Testis (tissue), 3 donors: ENCODE measurements around the gene STRN. TPM values are rescaled to one million over a fixed set of nuclear protein-coding genes. Genes with fewer than 3 reads are reported as not detected.

Experiments used
- DNase-seq: peaks from one replicate; pipeline ENCODE4 v3.0.0-alpha.2; 2019
- H3K27ac ChIP-seq, 2 donors: fragments of 200-600 bp; sonication (generic); one replicate each; pipeline ENCODE4 v1.5.1; 2019
- H3K27me3 ChIP-seq: fragments of 200-600 bp; sonication (generic); one replicate; pipeline ENCODE4 v1.5.1; 2019
- H3K36me3 ChIP-seq: fragments of 200-600 bp; sonication (generic); one replicate; pipeline ENCODE4 v1.5.1; 2017; ENCODE audit warnings: low read depth; ENCODE audit errors: missing control alignments
- H3K4me1 ChIP-seq: fragments of 200-600 bp; sonication (generic); one replicate; pipeline ENCODE4 v1.5.1; 2019
- H3K4me3 ChIP-seq, 2 donors: fragments of 200-600 bp; sonication (generic); one replicate each; pipeline ENCODE4 v1.5.1; 2017 to 2019
- H3K9me3 ChIP-seq: fragments of 200-600 bp; sonication (generic); one replicate; pipeline ENCODE4 v1.5.1; 2017
- POLR2A ChIP-seq: fragments of 450-650 bp; IDR thresholded peaks from one replicate; pipeline ENCODE4 v1.6.1; 2017; ENCODE audit warnings: antibody characterized with exemption, mild to moderate bottlenecking, moderate library complexity
- WGBS, 2 donors: methylation state at CpG; one replicate each; pipeline ENCODE4 v1.1.5; 2018; 5-methylcytosine and 5-hydroxymethylcytosine counted together
- intact Hi-C: fragments of 100-400 bp; cut with DNase I; formaldehyde crosslinking; loops from one replicate; pipeline ENCODE4 v1.15.1; 2023; ENCODE audit warnings: low total_unique reads
- polyA plus RNA-seq: library from polyadenylated mRNA; stranded (reverse); fragments of 350-450 nt; fragmentation: Illumina TruSeq; extraction: RNeasy Lipid Tissue Mini Kit (QIAGEN cat#74804); gene quantifications from one replicate; pipeline ENCODE4 v1.2.3, GENCODE V29; 2014; ENCODE audit warnings: low read depth, low replicate concordance; ENCODE audit not compliant: insufficient read depth
- total RNA-seq, 2 donors: library from RNA; depleted of rRNA; stranded (reverse); fragments of >200 nt; gene quantifications; one replicate each; pipeline ENCODE4 v1.2.3, GENCODE V29; 2016
- TF ChIP-seq, protein P1 (sequence below), 3 experiments: fragments of 450-650 bp in 2 of 3; fragments of 200-600 bp in 1 of 3; sonication (generic) in 1 of 3; IDR thresholded peaks; one replicate each; pipeline ENCODE4 v1.5.1; 2016 to 2019; ENCODE audit warnings: antibody characterized with exemption in 3 of 3, mild to moderate bottlenecking in 2 of 3, moderate library complexity in 1 of 3

STRN gene
- total and polyA plus RNA-seq, 3 donors from 2014 or later = 13.9 to 37.1 (median 34.8) TPM

GRCh38 chr2:36871068-36871707, 95.1 kb downstream of the STRN start:
- no peaks in the 10 kb centered on the region for H3K9me3 ChIP-seq
- TF ChIP-seq, protein P1, sequence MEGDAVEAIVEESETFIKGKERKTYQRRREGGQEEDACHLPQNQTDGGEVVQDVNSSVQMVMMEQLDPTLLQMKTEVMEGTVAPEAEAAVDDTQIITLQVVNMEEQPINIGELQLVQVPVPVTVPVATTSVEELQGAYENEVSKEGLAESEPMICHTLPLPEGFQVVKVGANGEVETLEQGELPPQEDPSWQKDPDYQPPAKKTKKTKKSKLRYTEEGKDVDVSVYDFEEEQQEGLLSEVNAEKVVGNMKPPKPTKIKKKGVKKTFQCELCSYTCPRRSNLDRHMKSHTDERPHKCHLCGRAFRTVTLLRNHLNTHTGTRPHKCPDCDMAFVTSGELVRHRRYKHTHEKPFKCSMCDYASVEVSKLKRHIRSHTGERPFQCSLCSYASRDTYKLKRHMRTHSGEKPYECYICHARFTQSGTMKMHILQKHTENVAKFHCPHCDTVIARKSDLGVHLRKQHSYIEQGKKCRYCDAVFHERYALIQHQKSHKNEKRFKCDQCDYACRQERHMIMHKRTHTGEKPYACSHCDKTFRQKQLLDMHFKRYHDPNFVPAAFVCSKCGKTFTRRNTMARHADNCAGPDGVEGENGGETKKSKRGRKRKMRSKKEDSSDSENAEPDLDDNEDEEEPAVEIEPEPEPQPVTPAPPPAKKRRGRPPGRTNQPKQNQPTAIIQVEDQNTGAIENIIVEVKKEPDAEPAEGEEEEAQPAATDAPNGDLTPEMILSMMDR (IDR thresholded peaks at IDR 0.05) = no peak
- TF ChIP-seq POLR2A = no peak
- no peak overlapping the region for H3K27ac ChIP-seq
- intact Hi-C loops = no loop called here
- no peak for DNase-seq
- H3K27me3 ChIP-seq = no peaks in the 10 kb centered on the region
- no peaks in the 10 kb centered on the region for H3K4me1 ChIP-seq
- H3K36me3 ChIP-seq = no peaks in the 10 kb centered on the region
- 74 to 94% methylated on average over 1 of the region's 1 CpG for WGBS, 2 donors
- H3K4me3 ChIP-seq = no peak overlapping the region

- Histone ChIP-seq H3K4me1 (no peaks in the 10 kb centered on the region), H3K36me3 (no peaks in the 10 kb centered on the region)
- DNase-seq = no peak
Measured at GRCh38 chr2:36869606-36870005, 96.7 kb downstream of the STRN start.

GRCh38 chr2:36861896-36862295, 104.4 kb downstream of the STRN start:
- intact Hi-C loops = no loop called here
- WGBS, 2 donors = 93 to 95% methylated on average over 2 of the region's 2 CpGs
- DNase-seq = no peak
- Histone ChIP-seq H3K27ac (no peak overlapping the region), H3K4me1 (no peaks in the 10 kb centered on the region), H3K4me3 (no peak overlapping the region), H3K36me3 (no peaks in the 10 kb centered on the region), H3K27me3 (no peaks in the 10 kb centered on the region), H3K9me3 (no peaks in the 10 kb centered on the region)
- no peak for TF ChIP-seq POLR2A
- TF ChIP-seq, protein P1 (IDR thresholded peaks at IDR 0.05) = no peak

More at GRCh38 chr2:36869606-36870005, 96.7 kb downstream of the STRN start:
- Histone ChIP-seq H3K27me3 (no peaks in the 10 kb centered on the region), H3K4me3 (no peak overlapping the region), H3K9me3 (no peaks in the 10 kb centered on the region), H3K27ac (no peak overlapping the region)
- intact Hi-C loops = no loop called here
- WGBS, 2 donors = 62 to 63% methylated on average over 3 of the region's 3 CpGs
- no peak for TF ChIP-seq POLR2A
- TF ChIP-seq, protein P1 (IDR thresholded peaks at IDR 0.05) = no peak

DNA sequence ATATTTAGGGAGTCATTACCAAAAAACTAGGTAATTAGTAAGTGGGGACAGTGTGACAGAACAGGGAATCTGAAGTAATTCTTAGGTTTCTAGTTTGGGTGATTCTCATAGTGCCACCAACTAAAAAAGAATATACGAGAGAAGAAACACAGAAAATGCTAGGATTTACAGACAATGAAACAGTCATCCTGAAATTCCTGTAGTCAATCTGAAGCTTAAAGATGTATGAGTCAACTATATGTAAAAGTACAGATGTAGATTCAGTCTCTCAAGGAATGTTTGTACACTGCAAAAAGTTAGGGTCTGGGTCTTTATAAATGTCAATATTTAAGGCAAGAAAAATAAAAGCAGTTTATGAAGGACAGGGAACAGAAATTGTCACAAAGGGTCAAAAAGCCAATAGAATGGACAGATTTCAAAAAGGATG, 107.0 kb downstream of the STRN start:
- TF ChIP-seq, protein P1 (IDR thresholded peaks at IDR 0.05) = no peak
- TF ChIP-seq POLR2A = no peak
- Histone ChIP-seq H3K9me3 (no peaks in the 10 kb centered on the region), H3K36me3 (no peaks in the 10 kb centered on the region), H3K27ac (no peak overlapping the region), H3K4me3 (no peak overlapping the region), H3K27me3 (no peaks in the 10 kb centered on the region), H3K4me1 (no peaks in the 10 kb centered on the region)
- intact Hi-C loops = no loop called here
- DNase-seq = no peak
- 96 to 97% methylated on average over 1 of the region's 1 CpG for WGBS, 2 donors
